Ectodermal cell (in vitro differentiated cells): Measurements from ENCODE around the gene UBE2E3.

Source experiments
- H3K27ac ChIP-seq: 2 replicates; pipeline ENCODE4 v1.7.0; 2013; ENCODE audit warnings: mild to moderate bottlenecking, low read depth, low read length; ENCODE audit not compliant: insufficient read depth, poor library complexity, severe bottlenecking
- H3K27me3 ChIP-seq: 2 replicates; pipeline ENCODE4 v1.7.0; 2013; ENCODE audit warnings: mild to moderate bottlenecking, low read length; ENCODE audit not compliant: insufficient read depth, control insufficient read depth, poor library complexity, severe bottlenecking
- H3K36me3 ChIP-seq: one replicate; pipeline ENCODE4 v1.7.0; 2013; ENCODE audit warnings: low read length; ENCODE audit not compliant: control insufficient read depth, insufficient read depth
- H3K4me1 ChIP-seq: one replicate; pipeline ENCODE4 v1.7.0; 2013; ENCODE audit warnings: low read length; ENCODE audit not compliant: control insufficient read depth, insufficient read depth
- H3K4me3 ChIP-seq: 2 replicates; pipeline ENCODE4 v1.7.0; 2013; ENCODE audit warnings: low read depth, low read length, control low read depth; ENCODE audit not compliant: insufficient read depth
- H3K9me3 ChIP-seq: 2 replicates; pipeline ENCODE4 v1.7.0; 2013; ENCODE audit warnings: mild to moderate bottlenecking, low read length, moderate library complexity; ENCODE audit not compliant: control insufficient read depth
- WGBS, 2 experiments: methylation state at CpG; one replicate each; pipeline ENCODE4 v1.1.7; 2013; ENCODE audit warnings: missing lambda C conversion rate in 2 of 2; 5-methylcytosine and 5-hydroxymethylcytosine counted together

The UBE2E3 gene

GRCh38 chr2:180975585-180975984 is 4.8 kb upstream of the UBE2E3 start:
- Histone ChIP-seq H3K4me3 (no peak overlapping the region), H3K9me3 (no peaks in the 10 kb centered on the region), H3K27ac (no peak overlapping the region), H3K4me1 (peaks cover 6% of the 10 kb centered on the region), H3K36me3 (no peaks in the 10 kb centered on the region), H3K27me3 (no peaks in the 10 kb centered on the region)
- 100% methylated on average over 1 of the region's 2 CpGs; no CpG with 5 or more reads in 1 of the 2 experiments for WGBS, 2 experiments

GRCh38 chr2:180978903-180979748 is 1.3 kb upstream of the UBE2E3 start:
- Histone ChIP-seq H3K36me3 (no peaks in the 10 kb centered on the region), H3K9me3 (no peaks in the 10 kb centered on the region)

GRCh38 chr2:180979749-180980105 is 678 bp upstream of the UBE2E3 start:
- Histone ChIP-seq H3K9me3 (no peaks in the 10 kb centered on the region), H3K27ac (no peak overlapping the region), H3K4me3 (peak overlapping the region; percentile 43), H3K27me3 (no peaks in the 10 kb centered on the region), H3K4me1 (peaks cover 12% of the 10 kb centered on the region), H3K36me3 (no peaks in the 10 kb centered on the region)
- 50 to 59% methylated on average over 9 of the region's 9 CpGs for WGBS, 2 experiments

More at GRCh38 chr2:180978903-180979748, 1.3 kb upstream of the UBE2E3 start:
- peaks cover 12% of the 10 kb centered on the region for H3K4me1 ChIP-seq
- no peak overlapping the region for H3K27ac ChIP-seq
- H3K4me3 ChIP-seq = no peak overlapping the region
- H3K27me3 ChIP-seq = no peaks in the 10 kb centered on the region
- 80 to 83% methylated on average over 7 of the region's 7 CpGs for whole genome bisulfite sequencing, 2 experiments

- 0 to 1% methylated on average over 67 to 81 of the region's 81 CpGs for WGBS, 2 experiments
- Histone ChIP-seq H3K27ac (peak overlapping the region; percentile 71), H3K36me3 (no peaks in the 10 kb centered on the region), H3K4me3 (peak overlapping the region; percentile 75), H3K9me3 (no peaks in the 10 kb centered on the region), H3K27me3 (no peaks in the 10 kb centered on the region), H3K4me1 (peaks cover 12% of the 10 kb centered on the region)
These were observed 822 bp downstream of the UBE2E3 start for GRCh38 chr2:180980943-180981911.

GRCh38 chr2:180983468-180984242 is 3.2 kb downstream of the UBE2E3 start:
- Histone ChIP-seq H3K4me1 (peaks cover 12% of the 10 kb centered on the region), H3K36me3 (no peaks in the 10 kb centered on the region), H3K27ac (peak overlapping the region; percentile 91), H3K9me3 (no peaks in the 10 kb centered on the region), H3K4me3 (peak overlapping the region; percentile 46), H3K27me3 (no peaks in the 10 kb centered on the region)

GRCh38 chr2:180985771-180986395 is 5.5 kb downstream of the UBE2E3 start:
- Histone ChIP-seq H3K27ac (no peak overlapping the region), H3K4me3 (no peak overlapping the region), H3K9me3 (no peaks in the 10 kb centered on the region), H3K36me3 (no peaks in the 10 kb centered on the region), H3K27me3 (no peaks in the 10 kb centered on the region), H3K4me1 (peaks cover 6% of the 10 kb centered on the region)
- WGBS, 2 experiments = 90 to 98% methylated on average over 2 of the region's 2 CpGs

GRCh38 chr2:180987146-180987545 is 6.7 kb downstream of the UBE2E3 start:
- Histone ChIP-seq H3K4me3 (no peak overlapping the region), H3K36me3 (peaks cover 5% of the 10 kb centered on the region), H3K4me1 (peaks cover 6% of the 10 kb centered on the region), H3K27ac (no peak overlapping the region), H3K9me3 (no peaks in the 10 kb centered on the region), H3K27me3 (no peaks in the 10 kb centered on the region)
- 89 to 94% methylated on average over 1 to 2 of the region's 2 CpGs for WGBS, 2 experiments

- no peaks in the 10 kb centered on the region for H3K4me1 ChIP-seq
- no peak overlapping the region for H3K4me3 ChIP-seq
- no peaks in the 10 kb centered on the region for H3K9me3 ChIP-seq
- no peaks in the 10 kb centered on the region for H3K27me3 ChIP-seq
- no peak overlapping the region for H3K27ac ChIP-seq
- 83 to 100% methylated on average over 1 to 3 of the region's 3 CpGs for WGBS, 2 experiments
- peaks cover 5% of the 10 kb centered on the region for H3K36me3 ChIP-seq
These were observed 9.9 kb downstream of the UBE2E3 start for GRCh38 chr2:180990337-180990736.

GRCh38 chr2:180990794-180991193 is 10.4 kb downstream of the UBE2E3 start:
- H3K4me3 ChIP-seq = no peak overlapping the region
- H3K27me3 ChIP-seq = no peaks in the 10 kb centered on the region
- 100% methylated on average over 1 of the region's 1 CpG; no CpG with 5 or more reads in 1 of the 2 experiments for WGBS, 2 experiments
- no peak overlapping the region for H3K27ac ChIP-seq
- H3K4me1 ChIP-seq = no peaks in the 10 kb centered on the region
- H3K9me3 ChIP-seq = no peaks in the 10 kb centered on the region
- peaks cover 5% of the 10 kb centered on the region for H3K36me3 ChIP-seq
